Endodermal cell (in vitro differentiated cells): ENCODE results near the gene PTRH1. TPM values are rescaled to one million over a fixed set of nuclear protein-coding genes. Genes with fewer than 3 reads are reported as not detected.

Source experiments
- DNase-seq: peaks from one replicate; pipeline ENCODE4 v3.0.0-alpha.2; 2017
- H3K27ac ChIP-seq: 2 replicates; pipeline ENCODE4 v1.5.1; 2013; ENCODE audit warnings: mild to moderate bottlenecking, low read depth, low read length, moderate library complexity
- H3K27me3 ChIP-seq: 2 replicates; pipeline ENCODE4 v1.6.1; 2013; ENCODE audit warnings: mild to moderate bottlenecking, low read length, moderate library complexity; ENCODE audit not compliant: insufficient read depth, control insufficient read depth, poor library complexity, severe bottlenecking
- H3K36me3 ChIP-seq: 2 replicates; pipeline ENCODE4 v1.7.0; 2013; ENCODE audit warnings: mild to moderate bottlenecking, low read length, moderate library complexity; ENCODE audit not compliant: control insufficient read depth, insufficient read depth
- H3K4me1 ChIP-seq: one replicate; pipeline ENCODE4 v1.7.0; 2013; ENCODE audit warnings: low read length; ENCODE audit not compliant: control insufficient read depth, insufficient read depth
- H3K4me3 ChIP-seq: 2 replicates; pipeline ENCODE4 v1.5.1; 2013; ENCODE audit warnings: mild to moderate bottlenecking, low read length, moderate library complexity
- H3K9ac ChIP-seq: 2 replicates; pipeline ENCODE4 v1.6.1; 2013; ENCODE audit warnings: mild to moderate bottlenecking, low read length, moderate library complexity; ENCODE audit not compliant: poor library complexity, severe bottlenecking; ENCODE audit errors: extremely low read depth
- H3K9me3 ChIP-seq: 2 replicates; pipeline ENCODE4 v1.6.1; 2013; ENCODE audit warnings: mild to moderate bottlenecking, low read length, moderate library complexity; ENCODE audit not compliant: control insufficient read depth
- H3K27ac Mint-ChIP-seq: 2 replicates; pipeline ENCODE4 v1.8.0; 2020; ENCODE audit warnings: mixed read lengths
- H3K27me3 Mint-ChIP-seq: 2 replicates; pipeline ENCODE4 v1.8.0; 2021; ENCODE audit warnings: mild to moderate bottlenecking, mixed read lengths; ENCODE audit not compliant: insufficient read depth
- H3K36me3 Mint-ChIP-seq: 2 replicates; pipeline ENCODE4 v1.8.0; 2020; ENCODE audit warnings: low read depth, mixed read lengths
- H3K4me1 Mint-ChIP-seq: 2 replicates; pipeline ENCODE4 v1.8.0; 2020; ENCODE audit warnings: mixed read lengths
- H3K4me3 Mint-ChIP-seq: 2 replicates; pipeline ENCODE4 v1.8.0; 2020; ENCODE audit warnings: mild to moderate bottlenecking, moderate library complexity, mixed read lengths
- H3K9me3 Mint-ChIP-seq: 2 replicates; pipeline ENCODE4 v1.8.0; 2020; ENCODE audit warnings: mild to moderate bottlenecking, mixed read lengths
- CTCF ChIP-seq: fragments of 200-600 bp; sonication (generic); conservative IDR thresholded peaks from 2 replicates; pipeline ENCODE4 v1.5.0; 2021; ENCODE audit warnings: antibody characterized with exemption, mild to moderate bottlenecking
- WGBS, 2 experiments: methylation state at CpG; one replicate each; pipeline versions ENCODE4 v1.1.5 to v1.1.7; 2013; ENCODE audit warnings: missing lambda C conversion rate in 2 of 2, mixed read lengths in 1 of 2; ENCODE audit not compliant: insufficient coverage in 1 of 2, insufficient read length in 1 of 2; 5-methylcytosine and 5-hydroxymethylcytosine counted together
- total RNA-seq, 2 donors: library from RNA; stranded (reverse); fragmentation: NEBNext Ultra II Directional in 1 of 2; extraction: Animal tissue kit (Norgen Biotek cat#: 25700) in 1 of 2; gene quantifications; 2 replicates in 1 of 2; 3 replicates in 1 of 2; pipeline ENCODE4 v1.2.1, GENCODE V29; 2021

Gene PTRH1
- total RNA-seq, 2 donors from 2014 or later, result 15.2 to 18.7 TPM

- Mint-ChIP-seq H3K27me3 (no peaks in the 10 kb centered on the region), H3K9me3 (no peaks in the 10 kb centered on the region), H3K36me3 (no peaks in the 10 kb centered on the region), H3K4me3 (no peak overlapping the region), H3K27ac (no peak overlapping the region), H3K4me1 (no peaks in the 10 kb centered on the region)
- TF ChIP-seq CTCF, result no peak
- no peaks in the 10 kb centered on the region for H3K9me3 ChIP-seq
- 89 to 90% methylated on average over 8 to 18 of the region's 18 CpGs for WGBS, 2 experiments
- DNase-seq, result no peak
- H3K4me3 ChIP-seq, result no peak overlapping the region
- no peaks in the 10 kb centered on the region for H3K27me3 ChIP-seq
- H3K9ac ChIP-seq, result no peak overlapping the region
- H3K27ac ChIP-seq, result no peak overlapping the region
- H3K36me3 ChIP-seq, result no peaks in the 10 kb centered on the region
- H3K4me1 ChIP-seq, result no peaks in the 10 kb centered on the region
These were observed 14.2 kb upstream of the PTRH1 start for GRCh38 chr9:127729522-127730256.

- no peaks in the 10 kb centered on the region for H3K9me3 ChIP-seq
- no peaks in the 10 kb centered on the region for H3K4me1 ChIP-seq
- no peak overlapping the region for H3K27ac ChIP-seq
- H3K36me3 Mint-ChIP-seq, result no peaks in the 10 kb centered on the region
- H3K4me3 ChIP-seq, result no peak overlapping the region
- no peaks in the 10 kb centered on the region for H3K36me3 ChIP-seq
- 87 to 89% methylated on average over 7 of the region's 8 CpGs for whole genome bisulfite sequencing, 2 experiments
- no peak overlapping the region for H3K9ac ChIP-seq
- no peak overlapping the region for H3K4me3 Mint-ChIP-seq
- H3K27me3 Mint-ChIP-seq, result no peaks in the 10 kb centered on the region
- no peaks in the 10 kb centered on the region for H3K27me3 ChIP-seq
- H3K4me1 Mint-ChIP-seq, result no peaks in the 10 kb centered on the region
- no peak for TF ChIP-seq CTCF
- no peak overlapping the region for H3K27ac Mint-ChIP-seq
- no peaks in the 10 kb centered on the region for H3K9me3 Mint-ChIP-seq
- no peak for DNase-seq
These were observed 13.3 kb upstream of the PTRH1 start for GRCh38 chr9:127728808-127729207.

- H3K27ac Mint-ChIP-seq, result no peak overlapping the region
- H3K27me3 ChIP-seq, result no peaks in the 10 kb centered on the region
- H3K27ac ChIP-seq, result no peak overlapping the region
- TF ChIP-seq CTCF, result no peak
- no peaks in the 10 kb centered on the region for H3K9me3 ChIP-seq
- H3K9me3 Mint-ChIP-seq, result no peaks in the 10 kb centered on the region
- no peak overlapping the region for H3K4me3 Mint-ChIP-seq
- no peaks in the 10 kb centered on the region for H3K36me3 Mint-ChIP-seq
- no peaks in the 10 kb centered on the region for H3K27me3 Mint-ChIP-seq
- DNase-seq, result no peak
- no peak overlapping the region for H3K4me3 ChIP-seq
- WGBS, 2 experiments, result 84 to 85% methylated on average over 5 to 8 of the region's 8 CpGs
- H3K4me1 Mint-ChIP-seq, result no peaks in the 10 kb centered on the region
- no peak overlapping the region for H3K9ac ChIP-seq
- no peaks in the 10 kb centered on the region for H3K36me3 ChIP-seq
- H3K4me1 ChIP-seq, result no peaks in the 10 kb centered on the region
These were observed 11.4 kb upstream of the PTRH1 start for GRCh38 chr9:127726871-127727270.
